Measurements from ENCODE around the gene LRP10.

The LRP10 gene

DNA sequence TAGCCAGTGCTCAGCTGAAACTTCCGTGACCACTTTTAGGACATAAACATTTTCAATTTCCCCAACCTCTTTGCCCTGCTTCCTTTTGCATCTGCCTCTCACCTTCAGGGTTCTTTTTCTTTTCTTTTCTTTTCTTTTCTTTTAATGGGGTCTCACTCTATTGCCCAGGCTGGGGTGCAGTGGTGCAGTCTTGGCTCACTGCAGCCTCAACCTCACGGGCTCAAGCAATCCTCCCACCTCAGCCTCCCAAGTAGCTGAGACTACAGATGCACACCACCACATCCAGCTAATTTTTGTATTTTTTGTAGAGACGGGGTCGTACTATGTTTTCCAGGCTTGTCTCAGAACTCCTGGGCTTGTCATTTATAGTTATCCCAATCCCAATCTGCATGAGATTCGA is 4.7 kb upstream of the LRP10 start:
- no peak for DNase-seq

DNA sequence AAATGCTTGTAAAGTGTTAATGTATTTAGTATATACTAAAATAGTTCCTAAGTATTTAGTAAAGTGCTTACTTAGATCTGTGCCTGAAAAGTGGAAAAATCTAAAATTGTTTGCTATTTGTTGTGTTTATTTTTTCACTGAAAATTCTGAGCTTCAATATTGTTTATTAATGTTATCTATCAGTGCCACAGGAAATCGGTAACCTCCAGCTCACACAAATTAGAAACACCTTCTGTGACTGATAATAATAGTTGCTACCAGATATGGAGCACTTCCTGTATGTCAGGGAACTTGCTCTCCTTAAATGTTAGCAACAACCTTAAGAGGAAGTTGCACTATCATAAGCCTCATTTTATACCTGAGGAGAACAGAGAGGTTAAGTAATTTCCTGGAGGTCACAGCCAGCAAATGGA is 723 bp upstream of the LRP10 start:
- no peak for DNase-seq

DNA sequence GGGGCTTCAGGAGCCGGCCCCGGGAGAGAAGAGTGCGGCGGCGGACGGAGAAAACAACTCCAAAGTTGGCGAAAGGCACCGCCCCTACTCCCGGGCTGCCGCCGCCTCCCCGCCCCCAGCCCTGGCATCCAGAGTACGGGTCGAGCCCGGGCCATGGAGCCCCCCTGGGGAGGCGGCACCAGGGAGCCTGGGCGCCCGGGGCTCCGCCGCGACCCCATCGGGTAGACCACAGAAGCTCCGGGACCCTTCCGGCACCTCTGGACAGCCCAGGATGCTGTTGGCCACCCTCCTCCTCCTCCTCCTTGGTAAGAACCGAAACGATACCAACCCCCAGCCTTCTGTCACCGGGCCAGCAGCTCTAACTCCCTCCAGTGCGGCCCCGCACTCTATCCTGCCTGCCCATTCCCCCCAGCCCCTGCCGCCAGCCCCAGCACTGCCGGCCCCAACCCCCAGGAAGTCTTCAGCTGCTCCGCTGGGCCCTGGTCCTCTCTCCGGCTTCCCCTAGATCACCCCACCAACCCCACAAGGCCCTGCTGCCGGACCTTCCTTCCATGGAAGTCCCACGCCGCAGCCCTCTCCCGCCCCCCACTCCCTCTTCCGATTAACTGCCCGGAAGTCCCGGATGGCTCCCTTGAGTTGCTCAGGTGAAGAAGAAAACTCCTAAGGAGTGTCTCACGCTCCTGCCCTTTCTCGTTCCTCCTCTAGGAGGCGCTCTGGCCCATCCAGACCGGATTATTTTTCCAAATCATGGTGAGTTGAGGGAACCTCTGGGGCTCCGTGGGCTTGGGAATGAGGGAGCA is 693 bp downstream of the LRP10 start:
- DNase-seq = peak; percentile 65

DNA sequence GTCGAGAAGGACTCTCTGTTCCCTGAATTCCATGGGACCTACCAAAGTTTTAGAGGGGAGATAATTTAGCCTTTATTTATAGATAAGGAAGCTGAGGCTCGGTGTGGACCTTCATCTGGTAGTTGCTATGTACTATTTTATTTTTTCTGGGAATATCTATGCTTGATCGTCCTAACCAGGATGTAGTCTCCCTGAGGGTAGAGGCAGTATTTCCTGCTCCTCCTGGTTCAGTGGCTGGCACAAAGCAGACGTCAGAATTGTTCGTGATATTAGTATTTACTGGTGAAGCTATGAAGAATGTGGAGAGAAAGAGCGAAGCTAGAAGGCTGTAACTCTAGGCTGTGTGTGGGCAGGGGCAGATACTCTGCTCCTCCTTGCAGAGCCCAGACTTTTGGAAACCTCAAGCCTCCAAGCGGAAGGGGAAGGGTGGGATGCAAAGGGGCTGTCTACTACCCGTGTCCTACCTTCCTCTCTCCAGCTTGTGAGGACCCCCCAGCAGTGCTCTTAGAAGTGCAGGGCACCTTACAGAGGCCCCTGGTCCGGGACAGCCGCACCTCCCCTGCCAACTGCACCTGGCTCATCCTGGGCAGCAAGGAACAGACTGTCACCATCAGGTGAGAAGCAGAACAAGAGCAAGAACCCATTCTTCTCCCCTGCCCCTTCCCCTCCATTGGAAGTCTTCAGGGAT is 1.4 kb downstream of the LRP10 start:
- no peak for DNase-seq

DNA sequence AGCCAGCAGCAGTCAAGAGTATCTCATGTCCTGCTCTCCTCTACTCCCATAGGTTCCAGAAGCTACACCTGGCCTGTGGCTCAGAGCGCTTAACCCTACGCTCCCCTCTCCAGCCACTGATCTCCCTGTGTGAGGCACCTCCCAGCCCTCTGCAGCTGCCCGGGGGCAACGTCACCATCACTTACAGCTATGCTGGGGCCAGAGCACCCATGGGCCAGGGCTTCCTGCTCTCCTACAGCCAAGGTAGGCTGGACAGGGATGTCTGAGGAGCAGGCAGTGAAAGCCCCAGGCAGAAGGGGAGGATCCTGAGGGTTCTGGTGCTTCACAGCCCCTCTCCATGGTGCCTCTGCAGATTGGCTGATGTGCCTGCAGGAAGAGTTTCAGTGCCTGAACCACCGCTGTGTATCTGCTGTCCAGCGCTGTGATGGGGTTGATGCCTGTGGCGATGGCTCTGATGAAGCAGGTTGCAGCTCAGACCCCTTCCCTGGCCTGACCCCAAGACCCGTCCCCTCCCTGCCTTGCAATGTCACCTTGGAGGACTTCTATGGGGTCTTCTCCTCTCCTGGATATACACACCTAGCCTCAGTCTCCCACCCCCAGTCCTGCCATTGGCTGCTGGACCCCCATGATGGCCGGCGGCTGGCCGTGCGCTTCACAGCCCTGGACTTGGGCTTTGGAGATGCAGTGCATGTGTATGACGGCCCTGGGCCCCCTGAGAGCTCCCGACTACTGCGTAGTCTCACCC is 3.6 kb downstream of the LRP10 start:
- DNase-seq = no peak

DNA sequence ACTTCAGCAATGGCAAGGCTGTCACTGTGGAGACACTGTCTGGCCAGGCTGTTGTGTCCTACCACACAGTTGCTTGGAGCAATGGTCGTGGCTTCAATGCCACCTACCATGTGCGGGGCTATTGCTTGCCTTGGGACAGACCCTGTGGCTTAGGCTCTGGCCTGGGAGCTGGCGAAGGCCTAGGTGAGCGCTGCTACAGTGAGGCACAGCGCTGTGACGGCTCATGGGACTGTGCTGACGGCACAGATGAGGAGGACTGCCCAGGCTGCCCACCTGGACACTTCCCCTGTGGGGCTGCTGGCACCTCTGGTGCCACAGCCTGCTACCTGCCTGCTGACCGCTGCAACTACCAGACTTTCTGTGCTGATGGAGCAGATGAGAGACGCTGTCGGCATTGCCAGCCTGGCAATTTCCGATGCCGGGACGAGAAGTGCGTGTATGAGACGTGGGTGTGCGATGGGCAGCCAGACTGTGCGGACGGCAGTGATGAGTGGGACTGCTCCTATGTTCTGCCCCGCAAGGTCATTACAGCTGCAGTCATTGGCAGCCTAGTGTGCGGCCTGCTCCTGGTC is 4.3 kb downstream of the LRP10 start:
- DNase-seq = no peak

DNA sequence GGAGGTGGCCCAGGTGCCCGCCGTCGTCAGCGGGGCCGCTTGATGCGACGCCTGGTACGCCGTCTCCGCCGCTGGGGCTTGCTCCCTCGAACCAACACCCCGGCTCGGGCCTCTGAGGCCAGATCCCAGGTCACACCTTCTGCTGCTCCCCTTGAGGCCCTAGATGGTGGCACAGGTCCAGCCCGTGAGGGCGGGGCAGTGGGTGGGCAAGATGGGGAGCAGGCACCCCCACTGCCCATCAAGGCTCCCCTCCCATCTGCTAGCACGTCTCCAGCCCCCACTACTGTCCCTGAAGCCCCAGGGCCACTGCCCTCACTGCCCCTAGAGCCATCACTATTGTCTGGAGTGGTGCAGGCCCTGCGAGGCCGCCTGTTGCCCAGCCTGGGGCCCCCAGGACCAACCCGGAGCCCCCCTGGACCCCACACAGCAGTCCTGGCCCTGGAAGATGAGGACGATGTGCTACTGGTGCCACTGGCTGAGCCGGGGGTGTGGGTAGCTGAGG is 5.5 kb downstream of the LRP10 start:
- DNase-seq = no peak

DNA sequence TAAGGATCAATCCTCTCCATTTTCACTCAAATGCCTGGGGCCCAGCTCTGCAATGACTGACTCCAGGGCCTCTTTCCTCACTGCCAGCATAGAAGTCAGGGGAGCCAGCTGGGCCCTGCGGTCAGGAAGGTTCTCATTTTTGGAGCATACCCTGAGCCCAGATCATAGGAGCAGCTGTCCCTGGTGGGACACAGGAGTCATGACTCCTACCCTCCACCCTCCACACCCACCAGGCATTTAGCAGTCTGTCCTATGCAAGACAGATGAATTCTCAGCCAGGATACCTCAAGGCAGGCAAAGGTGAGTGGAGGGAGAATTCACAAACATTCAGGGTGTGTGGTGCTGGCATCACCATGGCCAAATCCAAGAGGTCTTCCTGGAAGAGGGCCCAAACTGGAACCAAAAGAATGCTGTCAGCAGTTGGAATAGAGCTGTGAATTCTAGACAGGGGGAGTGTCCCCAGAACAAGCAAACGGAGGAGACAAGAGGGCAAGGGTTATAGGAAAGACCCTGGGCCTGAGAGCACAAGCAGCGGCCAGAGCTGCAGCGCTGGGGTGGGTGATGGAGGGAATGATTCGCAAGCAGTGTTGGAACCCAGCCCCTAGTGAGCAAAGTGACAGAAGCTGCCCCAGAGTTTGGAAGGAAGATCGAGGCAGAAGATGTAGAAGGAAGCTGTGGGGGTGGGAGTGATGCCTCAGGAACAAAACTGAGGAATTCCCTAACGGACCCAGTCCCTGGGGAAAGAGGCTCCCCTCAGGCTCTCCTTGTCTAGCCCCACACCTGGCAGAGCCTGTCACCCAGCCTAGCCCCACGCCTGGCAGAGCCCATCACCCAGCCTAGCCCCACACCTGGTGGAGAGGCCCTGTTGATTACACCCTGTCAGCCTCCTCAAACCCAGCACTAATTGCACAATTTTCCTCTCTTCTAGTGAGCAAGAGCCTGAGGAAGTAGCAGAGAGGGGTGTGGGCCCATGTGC is 7.0 kb downstream of the LRP10 start:
- no peak for DNase-seq

DNA sequence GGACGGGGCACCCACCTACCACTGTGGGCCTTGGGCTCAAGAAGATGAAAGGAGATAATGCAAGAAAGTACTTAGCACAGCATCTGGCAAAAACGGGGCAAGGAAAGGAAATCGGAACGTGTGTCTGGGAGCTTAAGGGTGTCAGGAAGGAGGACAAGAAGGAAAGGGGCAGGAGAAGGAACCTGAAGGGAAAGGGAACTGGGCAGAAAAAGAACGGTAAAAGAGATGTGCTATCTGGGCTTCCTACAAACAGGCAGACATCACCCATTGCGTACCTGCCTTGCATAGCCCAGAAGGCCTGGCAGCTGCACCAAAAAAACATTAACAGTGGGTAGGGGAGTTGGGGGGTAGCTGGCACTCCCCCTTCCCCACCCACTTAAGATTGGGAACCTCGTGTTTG is 10.5 kb downstream of the LRP10 start:
- no peak for DNase-seq

DNA sequence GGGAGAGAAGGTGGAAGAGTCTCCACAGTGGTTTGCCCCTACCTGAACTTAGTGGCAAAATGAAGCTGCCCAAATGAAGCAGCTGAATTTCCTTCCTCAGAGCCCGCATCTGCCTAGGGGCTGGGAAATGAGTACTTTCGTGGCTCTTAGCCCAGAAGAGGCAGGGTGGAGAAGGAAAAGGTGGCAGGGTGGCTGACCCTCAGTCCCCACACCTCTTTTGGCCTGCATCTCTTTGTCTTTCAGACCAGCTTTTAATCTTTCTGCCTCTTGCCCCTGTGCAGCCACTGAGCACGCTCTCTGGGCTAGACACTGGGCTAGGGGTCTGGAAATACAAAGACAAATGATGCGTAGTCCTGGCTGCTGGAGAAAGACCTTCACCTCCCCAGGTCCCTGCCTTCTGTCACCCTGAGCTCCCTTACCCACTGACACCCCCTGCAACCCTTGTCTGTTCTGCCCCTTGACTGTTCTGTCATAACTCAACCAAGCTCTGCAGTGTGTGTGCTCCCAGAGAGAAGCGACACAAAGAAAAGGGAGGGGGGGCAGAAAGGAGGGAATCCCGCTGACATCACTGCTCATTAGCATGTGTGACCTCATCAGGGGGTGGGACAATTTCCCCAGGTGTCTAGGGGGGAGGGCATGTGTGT is 11.1 kb downstream of the LRP10 start:
- DNase-seq = no peak

DNA sequence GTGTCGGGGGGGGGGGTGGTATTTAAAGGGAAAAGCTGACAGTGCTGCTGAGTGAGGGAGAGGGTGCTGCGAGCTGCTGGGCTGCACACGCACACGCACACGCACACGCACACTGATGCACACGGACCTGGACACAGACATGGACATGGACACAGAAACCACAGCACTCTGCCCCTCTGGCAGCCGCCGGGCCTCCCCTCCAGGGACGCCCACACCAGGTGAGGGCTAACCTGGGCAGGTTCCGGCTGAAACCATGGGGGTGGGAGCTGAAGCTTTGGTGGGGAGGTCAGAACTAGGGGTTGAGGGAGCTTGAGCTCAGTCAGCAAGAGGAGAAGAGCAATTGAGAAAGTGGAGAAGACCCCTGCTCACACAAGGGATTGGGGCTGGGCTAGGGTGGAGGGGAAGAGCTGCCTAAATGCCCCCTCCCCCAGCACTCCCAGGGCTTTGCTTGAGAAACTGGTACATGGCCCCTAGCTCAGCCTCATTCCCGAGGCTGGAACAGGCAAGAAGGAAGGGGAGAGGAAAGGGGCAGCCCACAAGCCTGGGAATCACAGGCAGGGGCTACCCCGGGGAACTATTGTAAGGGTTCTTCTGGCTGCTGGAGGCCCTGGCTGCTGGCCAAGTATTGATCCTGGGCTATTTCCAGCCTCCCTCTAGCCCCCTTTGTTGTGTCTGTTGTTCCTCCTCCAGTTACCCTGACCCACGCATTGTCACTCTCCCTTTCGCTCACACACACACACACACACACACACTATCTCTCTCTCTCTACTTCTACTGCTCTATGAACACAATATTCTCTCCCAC is 11.8 kb downstream of the LRP10 start, which contains the start of gene REM2:
REM2 (plus strand) TSS at position 50 of the 804 bp plus-strand sequence; CDS start at position 116, 66 bp downstream.
- no peak for DNase-seq

DNA sequence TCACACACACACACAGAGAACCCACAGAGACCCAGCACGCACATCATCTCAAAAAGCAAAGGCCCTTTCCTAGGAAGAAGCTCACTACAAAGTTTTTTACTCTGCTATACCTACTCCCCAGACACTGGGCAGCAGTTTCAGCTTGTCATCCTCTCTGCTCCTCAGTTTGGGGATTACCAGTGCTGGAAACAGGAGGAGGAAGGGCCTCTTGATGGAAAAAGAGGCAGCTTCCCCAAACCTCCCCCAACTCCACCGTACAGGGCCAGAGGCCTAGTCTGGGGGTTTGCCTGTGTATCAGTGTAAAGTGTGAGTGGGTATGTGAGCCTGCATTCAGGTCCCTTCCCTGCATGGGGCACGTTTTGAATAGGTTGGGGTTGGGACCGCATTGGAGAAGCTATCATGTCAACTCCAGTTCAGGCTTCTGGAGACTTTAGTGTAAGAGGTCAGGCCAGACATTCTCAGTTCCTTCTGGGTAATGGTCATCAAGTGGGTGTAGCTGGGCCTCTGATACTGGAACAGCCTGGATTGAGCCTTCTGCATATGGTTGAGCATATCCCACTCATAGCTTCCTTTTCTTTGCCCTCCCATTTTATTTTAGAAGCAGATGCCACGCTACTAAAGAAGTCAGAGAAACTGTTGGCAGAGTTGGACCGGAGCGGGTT is 12.7 kb downstream of the LRP10 start:
- DNase-seq = no peak

DNA sequence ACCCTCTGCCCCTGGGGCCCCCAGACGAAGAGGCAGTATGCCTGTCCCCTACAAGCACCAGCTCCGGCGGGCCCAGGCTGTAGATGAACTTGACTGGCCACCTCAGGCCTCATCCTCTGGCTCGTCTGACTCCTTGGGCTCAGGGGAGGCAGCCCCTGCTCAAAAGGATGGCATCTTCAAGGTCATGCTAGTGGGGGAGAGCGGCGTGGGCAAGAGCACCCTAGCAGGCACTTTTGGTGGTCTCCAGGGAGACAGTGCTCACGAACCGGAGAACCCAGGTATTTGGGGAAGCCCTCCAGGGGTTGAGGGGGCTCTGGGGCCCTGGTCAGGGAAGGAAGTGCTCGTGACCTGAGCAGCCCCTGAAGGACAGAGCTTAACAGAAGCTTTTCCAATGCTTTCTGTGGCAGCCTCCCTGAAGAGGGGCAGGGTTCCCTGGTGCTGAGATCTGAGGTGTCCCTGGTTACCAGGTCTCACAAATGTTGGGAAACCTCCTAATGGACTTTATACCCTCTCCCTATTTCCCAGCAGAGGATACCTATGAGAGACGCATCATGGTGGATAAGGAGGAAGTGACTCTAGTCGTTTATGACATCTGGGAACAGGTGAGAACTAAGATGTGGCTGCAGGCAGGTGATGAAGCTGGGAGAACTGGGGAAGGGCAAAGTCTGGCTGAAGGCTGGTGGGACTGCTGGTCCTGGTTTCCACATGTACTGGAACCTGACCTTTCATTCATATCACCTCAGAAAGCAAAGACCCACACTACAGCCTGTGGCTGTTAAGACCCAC is 13.4 kb downstream of the LRP10 start:
- no peak for DNase-seq

DNA sequence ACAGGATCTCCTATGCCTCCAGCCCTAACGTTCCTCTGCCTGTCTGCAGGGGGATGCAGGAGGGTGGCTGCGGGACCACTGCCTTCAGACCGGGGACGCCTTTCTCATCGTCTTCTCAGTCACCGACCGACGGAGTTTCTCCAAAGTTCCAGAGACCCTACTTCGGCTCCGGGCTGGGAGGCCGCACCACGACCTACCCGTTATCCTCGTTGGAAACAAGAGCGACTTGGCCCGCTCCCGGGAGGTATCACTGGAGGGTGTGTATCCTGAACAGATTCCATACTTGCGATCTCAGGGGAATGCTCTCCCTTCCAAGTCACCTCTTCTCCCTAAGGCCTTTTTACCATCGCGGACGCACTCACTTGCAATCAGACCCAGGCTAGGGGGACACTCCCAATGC is 14.4 kb downstream of the LRP10 start:
- DNase-seq = no peak

DNA sequence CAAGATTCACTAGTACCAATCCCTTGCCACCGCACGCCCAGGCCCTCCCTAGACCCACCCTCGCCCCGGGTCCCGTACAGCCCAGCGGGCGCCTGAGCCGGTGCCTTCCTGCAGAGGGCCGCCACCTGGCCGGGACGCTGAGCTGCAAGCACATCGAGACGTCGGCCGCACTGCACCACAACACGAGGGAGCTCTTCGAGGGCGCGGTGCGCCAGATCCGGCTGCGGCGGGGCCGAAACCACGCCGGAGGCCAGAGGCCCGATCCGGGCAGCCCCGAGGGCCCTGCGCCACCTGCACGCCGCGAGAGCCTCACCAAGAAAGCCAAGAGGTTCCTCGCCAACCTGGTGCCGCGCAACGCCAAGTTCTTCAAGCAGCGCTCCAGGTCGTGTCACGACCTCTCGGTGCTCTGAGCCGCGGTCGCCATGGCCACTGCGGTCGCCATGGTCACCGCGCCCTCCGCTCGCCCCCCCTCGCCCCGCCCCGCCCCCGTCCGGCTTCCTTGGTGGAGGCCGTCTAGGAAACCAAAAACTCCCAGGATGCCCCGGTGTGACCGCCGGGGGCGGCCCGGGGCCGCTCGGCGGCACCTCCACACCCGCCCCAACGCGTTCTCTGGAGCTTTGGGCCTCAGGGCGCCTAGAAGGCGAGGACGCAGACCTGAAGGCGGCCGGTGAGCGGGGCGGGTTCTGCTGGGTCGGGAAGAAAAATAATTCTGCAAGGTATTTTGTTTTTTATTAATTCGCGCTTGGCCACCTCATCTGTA is 15.1 kb downstream of the LRP10 start:
- DNase-seq = peak; percentile 68

DNA sequence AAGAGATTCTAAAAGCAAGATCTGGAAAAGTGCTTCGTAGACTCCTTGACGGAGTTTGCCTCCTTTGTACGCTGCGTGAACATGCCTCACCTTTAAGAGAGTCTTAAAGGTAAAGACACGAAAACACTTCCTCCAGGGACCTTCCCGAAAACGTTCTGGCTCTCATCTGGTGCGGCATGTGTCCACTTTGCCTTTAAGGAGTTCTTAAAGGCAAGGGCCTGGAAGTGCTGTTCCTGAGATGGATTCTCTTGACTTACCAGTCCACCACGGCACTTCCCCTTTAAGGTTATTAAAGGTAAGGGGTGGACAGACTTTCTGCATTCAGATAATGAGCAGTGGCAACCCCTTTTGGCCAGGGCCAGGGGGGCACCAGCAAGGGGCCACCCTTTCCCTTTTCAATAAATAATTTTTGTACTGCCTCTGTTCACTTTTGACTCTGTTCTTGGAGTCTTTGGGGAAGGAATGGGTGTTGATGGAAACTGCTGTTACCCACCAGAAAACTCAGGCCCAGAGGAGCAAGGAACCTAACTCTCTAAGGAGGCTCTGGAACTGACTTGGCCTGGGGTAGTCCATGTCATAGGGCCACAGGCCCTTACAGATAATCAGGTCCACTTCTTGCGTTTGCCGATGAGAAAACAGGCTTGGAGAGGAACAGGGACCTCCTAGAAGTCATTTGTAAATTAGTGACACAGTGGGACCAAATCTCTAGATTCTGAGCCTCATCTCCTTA is 15.9 kb downstream of the LRP10 start:
- DNase-seq = peak; percentile 23

DNA sequence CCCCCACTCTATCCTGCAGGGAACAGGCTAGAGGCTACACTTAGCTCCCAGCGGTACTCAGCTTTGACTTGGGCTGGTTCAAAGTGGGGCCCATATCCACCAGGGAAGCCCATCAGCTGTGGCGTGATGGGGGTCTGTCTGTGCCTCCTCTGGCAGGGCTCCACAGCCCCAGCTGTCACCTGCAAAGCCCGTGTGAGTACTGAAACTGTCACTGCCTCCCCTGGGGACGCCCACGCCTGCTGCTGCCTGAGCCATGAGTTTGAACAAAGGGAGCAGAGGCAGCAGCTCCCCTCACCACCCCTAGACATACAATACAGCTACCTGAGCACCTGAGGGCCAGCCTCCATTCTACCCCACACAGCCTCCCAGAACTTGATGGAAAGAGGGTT is 16.4 kb downstream of the LRP10 start:
- DNase-seq = no peak

Data from T-helper 9 cell (primary cell).